HepG2 (cell line): Measurements from ENCODE around the gene EZH1. TPM values are rescaled to one million over a fixed set of nuclear protein-coding genes. Genes with fewer than 3 reads are reported as not detected.
A peak's percentile ranks its signal among the peaks of the same experiment; 100 is the strongest.

Experiments used
- ATF7 ChIP-seq, 2 experiments: fragments of 450-650 bp in 1 of 2; sonication (generic) in 1 of 2; formaldehyde crosslinking in 1 of 2; IDR thresholded peaks; 2 replicates each; pipeline versions ENCODE4 v1.4.0 to v1.6.1; 2016 to 2020; ENCODE audit warnings: antibody characterized with exemption in 1 of 2, mild to moderate bottlenecking in 1 of 2, missing genetic modification reagents in 1 of 2
- CEBPB ChIP-seq: IDR thresholded peaks from 2 replicates; pipeline ENCODE4 v1.6.1; 2011; ENCODE audit warnings: low read depth, low read length, improper control_type of control experiment, borderline replicate concordance
- HMGXB3 ChIP-seq: sonication (generic); formaldehyde crosslinking; IDR thresholded peaks from 2 replicates; pipeline ENCODE4 v1.4.0; 2020; ENCODE audit warnings: missing genetic modification reagents, borderline replicate concordance
- KLF12 ChIP-seq: sonication (generic); formaldehyde crosslinking; IDR thresholded peaks from 2 replicates; pipeline ENCODE4 v1.4.0; 2020; ENCODE audit warnings: missing genetic modification reagents, borderline replicate concordance
- MLX ChIP-seq: IDR thresholded peaks from 2 replicates; pipeline ENCODE4 v1.6.1; 2016
- NAIF1 ChIP-seq: sonication (generic); formaldehyde crosslinking; IDR thresholded peaks from 2 replicates; pipeline ENCODE4 v1.5.0; 2020; ENCODE audit warnings: mild to moderate bottlenecking, missing genetic modification reagents, borderline replicate concordance
- NR2F2 ChIP-seq: IDR thresholded peaks from 2 replicates; pipeline ENCODE4 v1.6.1; 2012; ENCODE audit warnings: low read depth, inconsistent platforms, borderline replicate concordance
- PBX2 ChIP-seq: IDR thresholded peaks from 2 replicates; pipeline ENCODE4 v1.6.1; 2016; ENCODE audit warnings: control low read depth
- RBM39 ChIP-seq: fragments of 200-400 bp; formaldehyde crosslinking; IDR thresholded peaks from one replicate; pipeline ENCODE4 v1.6.1; 2018; ENCODE audit warnings: antibody characterized with exemption, mild to moderate bottlenecking, low read depth, low read length; ENCODE audit not compliant: poor library complexity, severe bottlenecking
- SP5 ChIP-seq: IDR thresholded peaks from 2 replicates; pipeline ENCODE4 v1.6.1; 2016; ENCODE audit warnings: low read depth, borderline replicate concordance
- SPEN ChIP-seq: sonication (generic); formaldehyde crosslinking; IDR thresholded peaks from 2 replicates; pipeline ENCODE4 v1.5.1; 2020; ENCODE audit warnings: low read depth, mild to moderate bottlenecking, missing genetic modification reagents
- TBX3 ChIP-seq: fragments of 450-650 bp; IDR thresholded peaks from 2 replicates; pipeline ENCODE4 v1.6.1; 2017; ENCODE audit warnings: antibody characterized with exemption, mild to moderate bottlenecking, inconsistent platforms, borderline replicate concordance
- ZBTB21 ChIP-seq: sonication (generic); formaldehyde crosslinking; IDR thresholded peaks from 2 replicates; pipeline ENCODE4 v1.4.0; 2020; ENCODE audit warnings: missing genetic modification reagents
- ZNF572 ChIP-seq: sonication (generic); formaldehyde crosslinking; IDR thresholded peaks from 2 replicates; pipeline ENCODE4 v1.5.1; 2020; ENCODE audit warnings: mild to moderate bottlenecking, missing genetic modification reagents
- ZNF7 ChIP-seq: IDR thresholded peaks from 2 replicates; pipeline ENCODE4 v1.6.1; 2016; ENCODE audit warnings: missing biosample characterization, missing genetic modification reagents
- ZNF704 ChIP-seq: sonication (generic); formaldehyde crosslinking; IDR thresholded peaks from 2 replicates; pipeline ENCODE4 v1.8.1; 2023; ENCODE audit warnings: mild to moderate bottlenecking, inconsistent platforms, moderate library complexity, missing genetic modification reagents, borderline replicate concordance
- ZNF709 ChIP-seq: sonication (generic); formaldehyde crosslinking; IDR thresholded peaks from 2 replicates; pipeline ENCODE4 v1.5.0; 2020; ENCODE audit warnings: mild to moderate bottlenecking, missing genetic modification reagents
- ZNF770 ChIP-seq: sonication (generic); formaldehyde crosslinking; IDR thresholded peaks from 2 replicates; pipeline ENCODE4 v1.5.0; 2020; ENCODE audit warnings: mild to moderate bottlenecking, missing genetic modification reagents
- polyA plus RNA-seq, 8 experiments: library from polyadenylated mRNA; depleted of rRNA in 3 of 8; stranded (reverse) in 7 of 8; unstranded in 1 of 8; fragments of >200 nt; fragmentation: Illumina TruSeq in 4 of 8; extraction: Trizol in 4 of 8; gene quantifications; 2 replicates each; pipeline versions ENCODE4 v1.2.1 to v1.2.3, GENCODE V29; 2011 to 2016; ENCODE audit warnings: low read depth in 4 of 8, missing spikeins in 1 of 8, mixed read lengths in 1 of 8; ENCODE audit not compliant: insufficient read depth in 1 of 8
- total RNA-seq, 5 experiments: library from RNA; depleted of rRNA; stranded (reverse); fragments of >200 nt; fragmentation: Illumina TruSeq; extraction: Trizol; gene quantifications; 2 replicates each; pipeline ENCODE4 v1.2.3, GENCODE V29; 2016; ENCODE audit warnings: low read depth in 1 of 5

EZH1 gene
- total and polyA plus RNA-seq, 2 of the 13 experiments (the other 11 are each of a cell fraction or from before 2014, with no cell fraction given) = 11.6 to 24.0 TPM

- TF ChIP-seq ZNF770 (CRISPR knock-in tag) = peak; percentile 58; the same call in 1 of the 2 replicates
- peak; percentile 96 for TF ChIP-seq ATF7 (IDR thresholded peaks at IDR 0.05)
- TF ChIP-seq ATF7 (CRISPR knock-in tag; IDR thresholded peaks at IDR 0.05) = no peak
- TF ChIP-seq SP5 (CRISPR knock-in tag) = peak; percentile 89
- TF ChIP-seq NR2F2 = no peak
- peak; percentile 22; the same call in 1 of the 2 replicates for TF ChIP-seq KLF12
- TF ChIP-seq ZBTB21 = peak; percentile 87
- peak; percentile 99 for TF ChIP-seq CEBPB
- peak; percentile 96 for TF ChIP-seq HMGXB3
- 0 out of 2 replicates have a peak, but pooled peaks have one; percentile 8 for TF ChIP-seq SPEN (CRISPR knock-in tag)
- TF ChIP-seq TBX3 = peak; percentile 45; the same call in 1 of the 2 replicates
- TF ChIP-seq RBM39 = peak; percentile 4
- TF ChIP-seq MLX = 0 out of 2 replicates have a peak, but pooled peaks have one; percentile 24
- TF ChIP-seq NAIF1 (CRISPR knock-in tag) = peak; percentile 36; the same call in 1 of the 2 replicates
- 0 out of 2 replicates have a peak, but pooled peaks have one; percentile 20 for TF ChIP-seq PBX2 (CRISPR knock-in tag)
- no peak for TF ChIP-seq ZNF7 (CRISPR knock-in tag)
- TF ChIP-seq ZNF709 (CRISPR knock-in tag) = 0 out of 2 replicates have a peak, but pooled peaks have one; percentile 11
- TF ChIP-seq ZNF572 (CRISPR knock-in tag) = 0 out of 2 replicates have a peak, but pooled peaks have one; percentile 58
- TF ChIP-seq ZNF704 (CRISPR knock-in tag) = 0 out of 2 replicates have a peak, but pooled peaks have one; percentile 63
These were observed 67.6 kb downstream of the EZH1 start (continued) for GRCh38 chr17:42677012-42677857.
